Measurements from ENCODE around the gene HNRNPUL1.
"Not testable (repeated sequence)": the region's sequence is repeated elsewhere in the genome, so short reads cannot be mapped to it uniquely, and the experiment has no call there.

Gene HNRNPUL1
- 235 reads per million, percentile 94 among the genes with 10 or more reads in this experiment for total RNA-seq

GRCh38 chr19:41263850-41264580 is at the start of gene HNRNPUL1:
TSS of gene HNRNPUL1 (plus strand) at chr19:41264372. CDS start at chr19:41264504, 132 bp downstream.
- peak; percentile 100 for DNase-seq

DNA sequence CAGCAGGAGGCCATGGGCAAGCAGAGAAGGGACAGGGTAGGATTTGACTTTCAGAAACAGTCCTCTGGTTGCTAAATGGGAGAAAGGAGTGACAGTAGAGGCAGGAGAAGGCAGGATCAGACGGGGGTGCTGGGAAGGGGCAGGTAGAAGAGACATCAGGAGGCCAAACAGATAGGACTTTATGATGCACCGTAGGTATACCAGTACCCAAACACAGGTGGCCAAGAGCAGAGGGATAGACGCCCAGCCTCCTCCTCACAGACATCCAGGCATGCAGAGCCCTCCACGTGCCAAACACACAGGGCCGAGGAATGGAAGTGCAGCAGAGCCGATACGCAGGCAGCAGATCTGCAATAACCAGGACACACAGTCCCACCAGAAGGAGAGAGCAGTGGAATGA is 46.4 kb upstream of the HNRNPUL1 start:
- no peak for DNase-seq

- DNase-seq, result no peak
These were observed 45.9 kb upstream of the HNRNPUL1 start for GRCh38 chr19:41218249-41218614.

GRCh38 chr19:41218615-41219507 is 45.3 kb upstream of the HNRNPUL1 start, which contains the start of gene AXL:
TSS of gene AXL (plus strand) at chr19:41219223. CDS start at chr19:41219393, 170 bp downstream.
- no peak for DNase-seq

- DNase-seq, result no peak
These were observed 44.1 kb upstream of the HNRNPUL1 start for GRCh38 chr19:41219924-41220567.

- no peak for DNase-seq
These were observed 43.4 kb upstream of the HNRNPUL1 start for GRCh38 chr19:41220811-41221210.

GRCh38 chr19:41221514-41222205 is 42.5 kb upstream of the HNRNPUL1 start:
- no peak for DNase-seq

- DNase-seq, result no peak
These were observed 41.9 kb upstream of the HNRNPUL1 start for GRCh38 chr19:41222240-41222639.

GRCh38 chr19:41223431-41224234 is 40.5 kb upstream of the HNRNPUL1 start:
- no peak for DNase-seq

- DNase-seq, result no peak
These were observed 39.5 kb upstream of the HNRNPUL1 start for GRCh38 chr19:41224632-41225031.

- peak; percentile 32 for DNase-seq
These were observed 38.7 kb upstream of the HNRNPUL1 start for GRCh38 chr19:41225238-41226052.

GRCh38 chr19:41226053-41226873 is 37.9 kb upstream of the HNRNPUL1 start:
- peak; percentile 19 for DNase-seq

GRCh38 chr19:41226874-41227390 is 37.2 kb upstream of the HNRNPUL1 start:
- DNase-seq, result no peak

GRCh38 chr19:41228486-41228885 is 35.7 kb upstream of the HNRNPUL1 start:
- DNase-seq, result no peak

- not testable (repeated sequence) for DNase-seq
These were observed 34.8 kb upstream of the HNRNPUL1 start for GRCh38 chr19:41229338-41229737.

DNA sequence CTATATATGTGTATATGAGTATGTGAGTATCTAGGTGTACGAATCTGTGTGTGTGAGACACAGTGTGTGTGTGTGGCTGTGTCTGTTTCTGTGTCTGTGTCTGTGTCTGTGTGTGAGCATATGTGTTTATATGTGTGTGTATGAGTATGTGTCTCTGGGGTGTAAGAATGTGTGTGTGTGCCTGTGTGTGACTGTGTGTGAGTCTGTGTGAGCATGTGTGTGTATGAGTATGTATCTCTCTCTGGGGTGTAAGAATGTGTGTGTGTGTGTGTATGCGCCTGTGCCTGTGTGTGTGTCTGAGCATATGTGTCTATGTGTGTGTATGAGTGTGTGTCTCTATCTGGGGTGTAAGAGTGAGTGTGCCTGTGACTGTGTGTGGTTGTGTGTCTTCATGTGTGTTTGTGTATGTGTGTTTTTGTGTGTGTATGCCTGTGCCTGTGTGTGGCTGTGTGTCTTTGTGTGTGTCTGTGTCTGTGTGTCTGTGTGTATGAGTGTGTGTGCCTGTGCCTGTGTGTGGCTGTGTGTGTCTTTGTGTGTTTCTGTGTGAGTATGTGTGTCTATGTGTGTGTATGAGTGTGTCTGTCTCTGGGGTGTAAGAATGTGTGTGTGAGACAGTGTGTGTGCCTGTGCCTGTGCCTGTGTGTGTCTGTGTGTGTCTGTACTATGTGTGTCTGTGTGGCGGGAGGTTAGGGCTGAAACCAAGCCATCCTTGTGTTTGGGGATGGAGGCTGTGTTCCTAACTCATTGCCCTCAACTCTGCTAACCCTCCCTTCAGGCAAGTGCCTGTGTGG is 33.9 kb upstream of the HNRNPUL1 start:
- no peak for DNase-seq

- DNase-seq, result no peak
These were observed 31.5 kb upstream of the HNRNPUL1 start for GRCh38 chr19:41232686-41233085.

DNA sequence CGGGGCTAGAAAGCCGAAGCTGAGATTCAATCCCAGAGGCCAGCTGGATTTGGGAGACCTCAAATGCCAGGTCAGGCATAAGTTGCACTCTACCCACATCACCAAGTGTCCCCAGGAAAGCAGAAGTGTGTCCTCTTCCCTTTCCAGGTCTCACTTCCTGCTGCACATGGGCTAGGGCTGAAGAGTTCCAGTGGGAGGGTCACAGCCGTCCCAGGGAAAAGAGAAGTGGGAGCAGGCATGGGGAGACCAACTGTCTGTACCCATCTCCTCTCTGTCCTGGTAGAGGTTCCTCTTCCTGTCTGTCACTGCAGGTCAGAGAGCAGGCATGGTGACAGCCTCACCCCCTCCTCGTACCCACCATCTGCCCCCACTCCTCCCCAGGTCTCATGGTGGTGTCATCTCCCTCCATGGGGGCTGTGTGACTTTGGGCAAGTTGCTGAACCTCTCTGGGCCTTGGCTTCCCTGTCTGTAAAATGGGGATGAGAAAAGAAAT is 30.4 kb upstream of the HNRNPUL1 start:
- DNase-seq, result no peak
